Suppressor macrophage (primary cell): ENCODE measurements around the gene ATP6V1F.

Experiments used
- DNase-seq, 4 experiments: peaks; one replicate each; pipeline ENCODE4 v3.0.0-alpha.2; 2020 to 2022
- total RNA-seq, 17 experiments: gene quantifications; one replicate each; lab custom pipeline; 2026; ENCODE audit warnings: mixed read lengths in 6 of 17, inconsistent platforms in 3 of 17; lab: John Stamatoyannopoulos, UW

The ATP6V1F gene, protein sequence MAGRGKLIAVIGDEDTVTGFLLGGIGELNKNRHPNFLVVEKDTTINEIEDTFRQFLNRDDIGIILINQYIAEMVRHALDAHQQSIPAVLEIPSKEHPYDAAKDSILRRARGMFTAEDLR
- 91.0 to 174 (median 137) reads per million in 17 experiments for total RNA-seq

DNA sequence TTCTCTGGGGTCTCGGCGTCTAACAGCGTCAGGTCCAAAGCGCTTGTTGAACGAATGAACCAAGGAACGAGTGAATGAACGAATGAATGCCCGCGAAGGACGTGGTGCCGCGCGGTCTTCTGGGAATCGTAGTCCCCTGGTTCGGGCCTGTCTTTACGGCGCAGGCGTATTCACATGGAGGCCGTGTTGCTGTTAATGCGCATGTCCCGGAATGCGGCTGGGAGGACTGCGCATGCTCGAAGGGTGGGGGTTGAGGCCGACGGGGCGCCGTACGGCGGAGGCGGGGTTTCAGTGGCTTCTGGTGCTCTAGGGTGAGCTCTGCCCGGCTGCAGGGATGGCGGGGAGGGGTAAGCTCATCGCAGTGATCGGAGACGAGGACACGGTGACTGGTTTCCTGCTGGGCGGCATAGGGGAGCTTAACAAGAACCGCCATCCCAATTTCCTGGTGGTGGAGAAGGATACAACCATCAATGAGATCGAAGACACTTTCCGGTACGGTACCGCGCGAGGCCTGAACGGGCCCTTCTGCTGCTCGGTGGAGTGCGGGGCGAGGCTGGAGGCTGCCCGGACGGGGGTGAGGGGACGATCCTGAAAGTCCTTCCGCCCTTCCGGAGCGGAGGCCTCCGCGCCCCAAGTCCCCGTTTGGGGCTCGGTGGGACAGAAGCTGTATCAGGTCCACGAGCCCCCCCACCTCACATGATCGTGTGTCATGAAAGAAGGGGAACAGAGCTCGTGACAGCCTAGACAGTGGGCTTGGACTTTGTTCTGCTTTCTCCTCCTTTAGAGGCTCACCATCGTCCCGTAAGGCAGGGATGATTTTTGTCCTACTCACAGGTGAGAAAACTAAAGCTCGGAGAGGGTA, at the start of gene ATP6V1F:
ATP6V1F (plus strand) TSS at position 286 of the 862 bp plus-strand sequence; CDS start at position 335, 49 bp downstream.
- peak; percentile 99 for DNase-seq

DNA sequence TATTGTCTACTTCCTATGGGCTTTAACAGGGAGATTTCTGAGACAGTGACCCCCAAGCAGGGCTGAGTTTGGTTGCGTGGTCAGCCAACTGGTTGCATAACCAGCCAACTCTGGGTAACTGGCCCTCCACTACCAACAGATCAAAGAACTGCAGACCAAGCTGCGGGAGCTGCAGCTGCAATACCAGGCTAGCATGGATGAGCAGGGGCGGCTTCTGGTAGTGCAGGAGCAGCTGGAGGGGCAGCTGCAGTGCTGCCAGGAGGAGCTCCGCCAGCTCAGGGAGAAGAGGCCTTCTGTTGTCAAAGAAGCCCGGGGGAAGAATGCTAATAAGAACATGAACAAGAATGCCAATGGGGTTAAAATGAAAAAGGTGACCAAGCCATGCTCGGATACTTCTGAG, 48.2 kb upstream of the ATP6V1F start:
- no peak for DNase-seq

DNA sequence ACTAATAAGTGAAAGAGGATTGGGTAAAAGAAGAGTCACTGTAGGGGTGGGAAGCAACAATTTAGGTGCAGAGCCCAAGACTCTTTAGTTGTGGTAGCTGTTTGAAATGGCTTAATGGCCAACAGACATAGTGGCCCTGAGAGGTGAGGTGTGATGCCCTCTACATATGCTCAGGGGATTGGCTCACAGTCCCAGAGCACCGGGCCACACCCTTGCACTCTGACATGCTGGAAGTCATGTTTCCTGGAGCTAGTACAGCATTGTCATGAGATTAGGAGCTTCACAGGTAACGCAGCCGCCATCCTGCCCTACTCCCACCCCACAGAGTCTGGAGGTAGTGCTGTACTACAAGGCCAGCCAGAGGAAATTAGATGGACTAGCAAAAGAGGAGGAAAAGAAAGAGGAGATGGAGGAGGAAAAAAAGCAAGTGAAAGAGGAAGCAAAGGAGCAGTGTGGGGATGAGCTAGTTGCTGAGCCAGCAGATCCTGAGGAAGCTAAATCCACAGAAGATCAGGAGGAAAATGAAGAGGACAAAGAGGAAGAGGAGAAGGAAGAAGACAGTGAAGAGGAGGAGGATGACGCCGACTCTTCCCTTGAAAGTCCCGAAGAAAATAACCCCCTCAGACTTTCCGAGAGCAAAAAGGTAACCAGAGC, 47.2 kb upstream of the ATP6V1F start:
- DNase-seq, result peak in 3 of 4 experiments; percentile 55 to 77 (median 75)

DNA sequence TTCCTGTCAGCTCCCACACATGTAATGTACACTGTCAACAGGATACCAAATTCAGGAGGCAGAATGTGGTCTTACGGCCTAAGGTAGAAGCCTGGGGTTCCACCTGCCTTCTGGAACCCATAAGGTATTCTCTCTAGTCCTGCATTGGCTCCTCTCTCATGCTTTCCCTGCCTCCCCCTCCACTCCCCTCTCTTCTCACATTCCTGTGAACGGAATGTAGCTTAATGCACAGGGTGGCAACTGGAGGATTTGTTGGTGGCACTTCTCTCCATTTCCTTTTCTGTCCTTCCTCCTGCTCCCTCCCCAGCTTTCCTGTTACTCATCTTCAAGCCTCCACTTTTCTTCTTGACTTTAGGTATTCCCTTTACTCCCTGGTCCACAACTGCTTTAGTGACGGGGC, 44.0 kb upstream of the ATP6V1F start:
- no peak for DNase-seq

DNA sequence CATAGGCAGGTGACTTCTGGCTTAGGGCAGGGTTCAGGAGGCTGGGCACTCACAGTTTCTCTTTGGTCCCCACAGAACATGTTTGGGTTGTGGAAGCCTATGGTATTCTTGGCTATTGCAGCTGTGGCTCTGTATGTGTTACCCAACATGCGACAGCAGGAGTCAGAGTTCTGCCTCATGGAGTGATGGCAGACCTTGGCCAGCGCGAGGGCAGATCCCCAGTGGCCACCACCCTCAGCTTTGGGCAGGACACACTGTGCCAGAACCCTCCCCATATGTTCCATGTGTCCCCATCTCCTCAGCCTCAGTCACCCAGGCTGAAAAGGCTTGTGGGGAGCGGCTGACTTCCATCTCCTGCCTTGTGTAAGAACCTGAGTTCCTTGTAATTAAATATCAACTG, 40.9 kb upstream of the ATP6V1F start:
- DNase-seq, result no peak

DNA sequence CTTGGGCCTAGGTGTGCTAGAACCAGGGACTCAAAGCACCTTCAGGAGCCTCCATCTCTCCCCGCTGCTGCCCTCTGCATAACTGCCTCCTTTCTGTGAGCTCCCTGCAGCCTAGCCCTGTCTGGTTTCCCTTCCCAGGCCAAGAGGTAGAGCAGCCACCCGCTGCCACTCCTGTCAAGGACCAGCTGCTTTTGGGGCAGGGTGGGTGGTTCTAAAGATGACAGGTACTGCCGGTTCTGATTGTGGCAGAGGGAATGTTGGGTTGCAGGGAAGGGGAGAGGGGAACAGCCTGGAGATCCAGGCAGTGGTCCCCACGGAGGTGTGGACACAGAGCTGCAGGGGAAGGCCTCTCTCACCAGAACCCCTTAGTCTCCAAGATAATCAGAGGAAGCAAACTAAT, 36.1 kb upstream of the ATP6V1F start:
- no peak for DNase-seq

DNA sequence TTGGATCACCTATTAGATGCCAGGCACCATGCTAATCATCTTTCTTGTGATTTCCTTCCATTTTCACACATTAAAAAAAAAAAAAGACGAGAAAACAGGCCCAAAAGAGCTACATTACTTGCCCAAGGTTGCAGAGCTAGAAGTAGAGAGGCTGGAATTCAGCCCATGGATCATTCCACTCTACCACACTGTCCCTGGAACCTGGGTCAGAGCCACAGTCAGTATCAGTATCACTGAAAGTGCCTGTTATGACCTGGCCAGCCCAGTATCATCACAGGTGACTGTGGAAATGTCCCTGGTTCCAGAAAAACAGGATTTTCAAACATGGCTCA, 35.8 kb upstream of the ATP6V1F start:
- DNase-seq, result no peak

DNA sequence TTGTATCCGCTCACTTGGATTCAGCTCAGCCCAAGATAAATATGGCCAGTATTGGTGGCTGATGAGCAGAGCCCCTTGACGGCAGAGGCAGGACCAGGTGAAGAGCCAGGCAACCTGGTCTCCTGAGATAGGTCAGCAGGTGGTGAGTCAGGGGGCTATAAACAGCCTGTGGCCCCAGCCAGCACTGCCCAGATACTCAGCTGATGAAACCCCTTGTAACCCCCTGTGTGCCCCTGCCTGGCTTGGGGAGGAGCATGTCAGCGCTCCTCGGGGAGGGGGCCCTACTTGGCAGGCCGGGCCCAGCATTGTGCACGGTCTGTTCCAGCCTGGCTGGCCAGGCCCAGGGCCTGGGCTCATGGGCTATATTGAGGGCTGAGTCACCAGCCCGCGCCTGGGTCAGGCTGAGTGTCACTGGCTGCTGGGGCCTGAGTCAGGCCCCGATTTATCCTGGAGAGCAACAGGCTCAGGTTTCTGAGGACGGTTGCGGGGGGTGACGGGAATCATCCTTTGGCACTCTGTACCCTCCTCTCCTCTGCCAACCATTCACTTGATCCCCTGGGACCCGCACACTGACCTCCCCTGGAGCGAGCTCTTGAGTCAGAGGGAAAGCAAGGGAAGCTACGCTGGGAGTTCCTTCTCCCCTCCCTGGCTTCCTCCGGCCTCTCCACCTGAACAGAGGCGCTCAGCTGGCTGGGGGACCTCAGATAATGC, 35.3 kb upstream of the ATP6V1F start:
- no peak for DNase-seq

DNA sequence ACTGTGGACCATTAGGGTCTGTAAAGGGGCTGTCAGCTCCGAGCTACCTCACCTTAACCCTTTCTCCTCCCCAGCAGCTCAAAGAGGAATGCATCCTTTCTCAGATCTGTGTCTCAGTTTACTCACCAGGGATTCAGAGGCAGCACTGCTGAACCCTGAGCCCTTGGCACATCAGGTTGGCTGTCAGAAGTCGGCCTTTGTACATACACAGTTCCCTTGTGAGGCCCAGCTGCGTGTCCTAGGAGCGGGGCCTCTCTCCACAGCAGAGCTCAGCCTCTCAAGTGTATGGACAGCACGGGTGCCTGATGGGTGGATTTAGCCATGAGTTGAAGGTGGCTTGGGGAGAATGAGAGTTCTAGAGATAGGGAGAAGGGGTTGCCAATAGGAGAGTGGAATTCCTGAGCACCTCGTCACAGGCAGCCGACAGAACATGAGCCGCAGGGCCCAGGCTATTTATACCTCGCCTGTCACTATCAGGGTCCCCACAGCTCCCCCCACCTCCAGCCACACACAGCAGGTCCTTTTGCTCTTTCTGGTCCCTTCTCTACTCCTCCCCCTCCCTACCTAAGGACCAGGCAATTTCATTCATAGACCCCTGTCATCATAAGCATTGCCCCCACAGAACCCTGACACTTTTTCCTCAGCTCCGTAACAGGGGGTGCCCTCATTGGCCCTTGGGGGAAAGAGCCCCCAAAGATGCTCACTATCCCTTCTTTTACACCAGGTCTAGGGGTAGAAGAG, 34.5 kb upstream of the ATP6V1F start:
- DNase-seq, result no peak

DNA sequence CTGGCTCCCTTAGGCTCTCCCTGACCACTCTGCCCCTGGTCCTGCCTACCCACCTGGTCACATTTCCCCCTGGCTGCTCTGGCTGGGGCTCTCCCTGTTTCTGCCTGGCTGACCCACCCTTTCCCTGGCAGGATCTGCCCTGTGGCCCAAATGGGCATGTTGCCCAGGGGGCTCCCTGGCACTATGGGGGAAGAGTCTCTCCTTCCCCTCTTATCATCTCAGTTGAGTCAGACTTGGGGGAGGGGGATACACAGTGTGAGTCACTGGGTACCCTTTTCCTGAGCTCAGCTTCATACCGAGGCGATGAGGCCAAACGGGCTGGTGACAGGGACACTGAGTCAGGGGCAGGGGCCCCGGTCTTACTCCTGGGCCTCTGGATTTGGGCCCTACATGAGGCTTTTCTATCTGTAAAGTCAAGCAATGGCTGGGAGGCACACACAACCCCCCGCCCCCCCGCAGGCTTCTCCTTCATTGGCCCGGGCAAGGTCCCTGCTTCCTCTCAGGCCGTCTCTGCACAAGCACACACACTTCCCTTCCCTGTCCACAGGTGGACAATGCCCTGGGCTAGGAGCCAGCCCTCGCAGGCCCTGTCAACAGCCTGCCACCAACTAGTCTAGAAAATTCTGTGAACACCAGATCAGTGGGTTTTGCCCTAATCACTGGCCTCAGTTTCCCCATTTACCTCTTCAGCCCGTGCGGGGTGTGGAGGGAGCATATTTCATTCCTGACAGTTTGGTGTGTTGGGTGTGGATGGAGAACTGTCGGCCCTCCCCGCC, 33.1 kb upstream of the ATP6V1F start:
- DNase-seq, result no peak

DNA sequence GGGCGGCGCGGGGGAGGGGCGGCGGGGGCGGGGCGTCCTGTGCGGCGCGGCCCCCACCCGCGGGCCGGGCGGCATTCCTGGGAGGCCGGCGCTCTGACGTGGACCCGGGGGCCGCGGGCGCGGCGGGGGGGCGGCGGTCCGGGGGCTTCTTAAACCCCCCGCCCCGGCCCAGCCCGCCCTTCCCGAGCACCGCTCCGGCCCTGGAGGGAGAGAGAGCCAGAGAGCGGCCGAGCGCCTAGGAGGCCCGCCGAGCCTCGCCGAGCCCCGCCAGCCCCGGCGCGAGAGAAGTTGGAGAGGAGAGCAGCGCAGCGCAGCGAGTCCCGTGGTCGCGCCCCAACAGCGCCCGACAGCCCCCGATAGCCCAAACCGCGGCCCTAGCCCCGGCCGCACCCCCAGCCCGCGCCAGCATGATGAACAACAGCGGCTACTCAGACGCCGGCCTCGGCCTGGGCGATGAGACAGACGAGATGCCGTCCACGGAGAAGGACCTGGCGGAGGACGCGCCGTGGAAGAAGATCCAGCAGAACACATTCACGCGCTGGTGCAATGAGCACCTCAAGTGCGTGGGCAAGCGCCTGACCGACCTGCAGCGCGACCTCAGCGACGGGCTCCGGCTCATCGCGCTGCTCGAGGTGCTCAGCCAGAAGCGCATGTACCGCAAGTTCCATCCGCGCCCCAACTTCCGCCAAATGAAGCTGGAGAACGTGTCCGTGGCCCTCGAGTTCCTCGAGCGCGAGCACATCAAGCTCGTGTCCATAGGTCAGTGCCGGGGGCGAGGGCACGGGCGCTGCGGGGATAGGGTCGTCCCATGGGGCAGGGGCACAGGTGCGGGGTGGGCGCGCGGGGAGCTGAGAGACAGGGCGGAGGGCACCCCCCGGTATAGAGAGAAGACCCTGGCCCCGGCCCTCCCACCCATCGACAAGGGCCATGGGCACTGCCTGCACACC, 32.2 kb upstream of the ATP6V1F start, which contains the start of gene FLNC:
FLNC (plus strand) TSS at position 176 of the 947 bp plus-strand sequence; CDS start at position 408, 232 bp downstream.
- DNase-seq, result peak; percentile 49 to 68 (median 59)

DNA sequence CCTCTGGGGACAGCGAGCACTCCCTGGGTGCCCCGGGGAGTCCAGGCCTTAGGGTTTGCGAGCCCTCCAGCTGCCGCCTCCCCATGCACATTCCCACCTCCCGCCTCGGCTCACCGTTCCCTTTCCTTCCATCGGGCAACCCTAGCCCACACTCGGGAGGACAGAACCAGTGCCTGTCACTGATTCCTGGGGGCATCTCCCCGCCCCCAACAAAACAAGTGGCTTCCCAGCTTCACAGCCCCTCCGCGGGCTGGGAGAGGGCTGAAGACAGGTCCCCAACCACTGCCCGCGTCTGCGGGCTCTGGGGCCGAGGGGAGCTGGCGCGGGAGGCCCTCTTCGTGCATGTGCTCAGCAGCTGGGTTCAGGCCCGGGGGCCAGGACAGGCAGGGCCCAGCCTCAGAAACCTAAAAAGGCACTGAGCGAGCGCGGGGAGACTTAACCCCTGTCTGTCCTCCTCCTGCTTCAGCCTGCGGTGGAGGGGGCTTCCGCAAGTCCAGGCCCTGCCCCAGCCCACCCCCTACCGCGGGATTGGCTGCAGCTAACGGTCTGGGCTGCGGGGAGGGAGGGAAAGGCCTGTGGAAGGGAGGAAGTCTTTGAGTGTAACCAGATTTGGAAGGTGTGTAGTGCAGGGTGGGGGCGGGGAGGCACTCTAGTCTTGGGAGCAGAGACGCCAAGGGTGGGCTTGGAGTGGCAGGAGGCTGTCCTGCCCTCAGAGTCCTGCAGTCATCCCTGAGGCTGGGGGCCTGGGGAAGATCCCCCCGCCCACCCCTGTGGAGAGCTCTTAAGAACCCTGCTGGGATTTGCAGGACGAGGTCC, 31.3 kb upstream of the ATP6V1F start:
- DNase-seq, result no peak

DNA sequence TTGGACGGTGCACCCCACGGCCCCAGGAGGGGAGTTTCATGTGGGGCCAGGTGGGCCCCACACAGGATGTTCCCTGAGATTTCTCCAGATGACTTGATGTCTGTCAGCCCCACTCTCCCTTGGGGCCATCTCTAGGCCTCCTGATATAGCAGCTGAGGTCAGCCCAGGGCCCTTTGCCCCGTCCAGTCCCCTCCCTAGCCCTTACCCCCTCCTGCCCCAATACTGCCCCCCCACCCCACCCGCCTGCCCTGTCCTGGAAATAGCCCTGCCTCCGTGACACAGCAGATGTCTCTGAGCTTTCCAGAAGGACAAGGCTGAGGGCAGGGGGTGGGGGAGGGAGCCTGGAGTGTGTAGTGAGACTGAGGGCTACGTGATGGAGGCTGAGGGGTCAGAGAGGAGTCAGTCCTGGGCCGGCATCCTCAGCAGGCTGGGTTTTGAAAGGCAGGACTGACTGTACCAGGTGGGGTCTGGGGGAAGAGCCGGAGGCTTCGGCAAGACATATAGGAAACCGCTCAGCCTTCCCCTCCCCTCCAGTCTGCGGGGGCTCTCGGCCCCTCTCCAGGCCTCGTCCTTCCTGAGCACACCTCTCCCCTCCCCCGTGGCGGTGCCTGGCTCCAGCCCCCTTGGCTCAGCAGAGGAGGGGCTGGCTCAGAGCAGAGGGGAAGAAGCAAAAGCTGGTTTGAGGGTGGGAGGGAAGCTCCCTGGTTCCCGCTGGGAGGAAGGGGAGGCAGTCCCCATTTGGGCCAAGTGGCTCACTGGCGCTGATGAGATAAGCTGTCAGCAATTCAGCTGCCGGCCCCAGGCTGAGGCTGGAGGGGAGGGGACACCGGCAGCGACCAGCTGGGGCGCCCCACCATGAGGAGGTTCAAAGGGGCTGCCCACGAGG, 30.4 kb upstream of the ATP6V1F start:
- peak in 1 of 4 experiments; percentile 17 for DNase-seq

DNA sequence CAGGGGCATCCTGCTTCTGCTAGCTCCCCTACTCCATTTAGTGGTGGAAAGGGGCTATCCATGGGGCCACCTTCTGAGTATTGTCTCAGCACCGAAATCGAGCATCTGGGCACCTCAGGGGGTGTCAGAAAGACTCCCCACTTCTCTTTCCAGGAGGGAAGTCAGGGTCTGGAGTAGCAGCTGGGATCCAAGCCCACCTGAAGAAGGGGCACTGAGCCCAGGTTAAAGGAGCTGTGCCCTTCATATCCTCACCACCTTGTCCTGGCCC, 29.8 kb upstream of the ATP6V1F start:
- DNase-seq, result no peak

DNA sequence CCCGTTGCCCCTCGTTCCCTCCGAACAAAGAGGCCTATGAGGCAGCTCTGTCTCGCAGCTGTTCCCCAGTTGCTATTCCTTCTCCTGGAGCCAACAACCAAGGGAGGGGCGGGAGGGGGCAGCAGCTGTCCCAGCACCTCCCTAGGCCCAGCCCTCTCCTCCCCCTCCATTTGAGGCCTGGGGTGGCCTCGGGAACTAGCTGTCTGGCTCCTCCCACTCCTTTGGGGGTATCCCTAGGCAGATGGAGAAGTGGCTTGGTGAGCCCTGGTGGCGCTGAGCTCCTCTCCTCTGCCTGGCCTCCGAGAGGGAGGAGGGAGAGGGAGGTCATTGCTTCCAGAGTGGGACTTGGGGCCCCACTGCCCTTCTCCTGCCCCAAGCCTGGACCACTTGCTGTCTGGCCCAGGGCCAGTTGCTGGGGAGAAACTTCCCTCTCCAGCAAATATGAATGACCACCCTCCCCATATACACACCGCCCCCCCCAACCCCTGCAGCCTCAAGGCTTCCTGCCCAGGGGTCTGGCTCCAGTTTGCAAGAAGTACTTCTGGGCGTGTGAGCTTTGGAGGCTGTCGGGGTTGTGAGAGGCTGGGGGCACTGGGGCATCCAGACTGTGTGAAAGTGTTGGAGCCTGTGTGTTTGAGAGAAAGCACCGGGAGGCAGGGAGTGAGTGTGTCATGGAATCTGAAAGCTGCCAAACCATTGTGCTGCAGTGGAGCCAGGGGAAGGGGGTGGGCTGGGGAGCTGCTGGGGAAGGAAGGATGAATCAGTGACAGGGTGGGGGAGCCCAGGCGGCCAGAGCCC, 29.3 kb upstream of the ATP6V1F start:
- DNase-seq, result peak; percentile 56 to 74 (median 65)

DNA sequence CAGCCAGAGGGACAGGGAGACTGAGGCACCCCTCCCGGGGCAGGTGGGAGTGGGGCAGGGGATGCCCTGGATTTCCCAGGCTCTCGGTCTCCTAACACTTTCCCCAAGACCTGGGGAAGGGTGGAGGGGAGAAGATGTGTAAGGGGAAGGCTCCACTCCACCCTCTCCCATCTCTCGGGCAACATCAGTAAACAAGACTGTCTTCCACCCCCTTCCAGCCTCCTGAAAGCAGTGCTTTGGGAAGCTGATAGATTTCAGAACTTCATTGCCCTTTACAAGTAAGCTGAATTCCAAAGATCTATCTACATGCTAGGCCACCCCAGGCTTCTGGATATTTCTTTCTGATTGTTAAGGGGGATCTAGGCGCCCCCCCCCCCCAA, 28.7 kb upstream of the ATP6V1F start:
- DNase-seq, result no peak

DNA sequence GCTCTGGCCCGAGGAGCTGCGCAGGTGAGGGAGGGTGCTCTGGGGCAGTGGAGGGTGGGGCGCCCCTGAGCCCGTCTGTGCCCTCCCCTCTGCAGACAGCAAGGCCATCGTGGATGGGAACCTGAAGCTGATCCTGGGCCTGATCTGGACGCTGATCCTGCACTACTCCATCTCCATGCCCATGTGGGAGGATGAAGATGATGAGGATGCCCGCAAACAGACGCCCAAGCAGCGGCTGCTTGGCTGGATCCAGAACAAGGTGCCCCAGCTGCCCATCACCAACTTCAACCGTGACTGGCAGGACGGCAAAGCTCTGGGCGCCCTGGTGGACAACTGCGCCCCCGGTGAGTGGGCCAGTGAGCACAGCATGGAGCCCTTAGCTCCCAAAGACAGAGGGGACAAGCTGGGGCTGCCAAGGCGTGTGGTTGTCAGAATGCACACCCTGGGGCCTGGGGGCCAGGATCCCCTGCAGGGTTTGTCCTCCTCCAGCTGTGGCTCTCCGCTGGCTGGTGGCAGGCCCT, 27.4 kb upstream of the ATP6V1F start:
- DNase-seq, result no peak
